Putamen (tissue), 1 donor: ENCODE data around the gene IFITM5.

ENCODE experiments used
- DNase-seq: peaks from one replicate; pipeline ENCODE4 v3.0.0-alpha.2; 2016; ENCODE audit warnings: low spot score

The IFITM5 gene

GRCh38 chr11:266676-267439 is 32.5 kb downstream of the IFITM5 start:
- DNase-seq: no peak

GRCh38 chr11:261624-262023 is 37.7 kb downstream of the IFITM5 start:
- no peak for DNase-seq

GRCh38 chr11:259413-259812 is 39.9 kb downstream of the IFITM5 start:
- DNase-seq: no peak

GRCh38 chr11:257766-258493 is 41.4 kb downstream of the IFITM5 start:
- DNase-seq: no peak

- no peak for DNase-seq
Observed at GRCh38 chr11:256952-257737, 42.2 kb downstream of the IFITM5 start.

GRCh38 chr11:255816-256215 is 43.5 kb downstream of the IFITM5 start:
- no peak for DNase-seq

GRCh38 chr11:255176-255575 is 44.1 kb downstream of the IFITM5 start:
- no peak for DNase-seq

- DNase-seq: no peak
Observed at GRCh38 chr11:253886-254270, 45.4 kb downstream of the IFITM5 start.

- DNase-seq: no peak
Observed at GRCh38 chr11:253160-253885, 46.0 kb downstream of the IFITM5 start.

GRCh38 chr11:252666-253065 is 46.7 kb downstream of the IFITM5 start:
- DNase-seq: no peak

- DNase-seq: no peak
Observed at GRCh38 chr11:251550-251949, 47.8 kb downstream of the IFITM5 start.

GRCh38 chr11:250740-251299 is 48.5 kb downstream of the IFITM5 start:
- DNase-seq: no peak

GRCh38 chr11:250274-250673 is 49.1 kb downstream of the IFITM5 start:
- no peak for DNase-seq

GRCh38 chr11:249062-249461 is 50.3 kb downstream of the IFITM5 start:
- DNase-seq: no peak
